IMR-90 (cell line): ENCODE measurements around the gene PPP1R3F. TPM values are rescaled to one million over a fixed set of nuclear protein-coding genes. Genes with fewer than 3 reads are reported as not detected.

Source experiments
- ATAC-seq: fragments of 200-7000 bp; cut with Tn5 transposase; 2 replicates; pipeline ENCODE4 v1.9.1; 2020; ENCODE audit warnings: low read depth, mild to moderate bottlenecking, moderate library complexity
- BruUV-seq: library from RNA; stranded (reverse); fragments of 400-500 nt; replicated peaks from 2 replicates; lab custom pipeline; 2021; lab: Mats Ljungman, UMichigan
- CTCF ChIA-PET: fragments of 300-600 bp; formaldehyde crosslinking; extraction: SDS; loops from one replicate; lab custom pipeline; 2021; ENCODE audit warnings: antibody characterized with exemption; lab: Yijun Ruan, JAX
- POLR2A ChIA-PET: fragments of 300-600 bp; sonication (Branson Sonifier 250); formaldehyde crosslinking; loops from one replicate; lab custom pipeline; 2022; ENCODE audit warnings: antibody characterized with exemption; ENCODE audit not compliant: unreplicated experiment; lab: Charles Lee
- DNase-seq: peaks from one replicate; pipeline ENCODE4 v3.0.0; 2013
- H2AFZ ChIP-seq: replicated peaks from 2 replicates; pipeline ENCODE3; 2013; ENCODE audit warnings: low read length, mild to moderate bottlenecking; ENCODE audit not compliant: poor library complexity
- H2AK5ac ChIP-seq: 2 replicates; pipeline ENCODE4 v1.6.1; 2013; ENCODE audit warnings: low read depth, low read length, inconsistent platforms
- H2AK9ac ChIP-seq: replicated peaks from 2 replicates; pipeline ENCODE3; 2013; ENCODE audit warnings: mild to moderate bottlenecking, low read depth, low read length, moderate library complexity; ENCODE audit not compliant: poor library complexity
- H2BK120ac ChIP-seq: 2 replicates; pipeline ENCODE4 v1.6.1; 2013; ENCODE audit warnings: low read depth, low read length, inconsistent platforms
- H2BK15ac ChIP-seq: 3 replicates; pipeline ENCODE4 v1.6.1; 2013; ENCODE audit warnings: low read depth, low read length, inconsistent platforms
- H2BK20ac ChIP-seq: 2 replicates; pipeline ENCODE4 v1.6.1; 2013; ENCODE audit warnings: low read depth, mild to moderate bottlenecking, inconsistent platforms, low read length, moderate library complexity
- H2BK5ac ChIP-seq: 2 replicates; pipeline ENCODE4 v1.6.1; 2013; ENCODE audit warnings: mild to moderate bottlenecking, low read depth, low read length, inconsistent platforms; ENCODE audit not compliant: poor library complexity, severe bottlenecking
- H3K14ac ChIP-seq: replicated peaks from 2 replicates; pipeline ENCODE4 v1.6.1; 2013; ENCODE audit warnings: low read depth, low read length, inconsistent platforms
- H3K18ac ChIP-seq: 2 replicates; pipeline ENCODE4 v1.6.1; 2013; ENCODE audit warnings: low read depth, low read length, control low read depth
- H3K23ac ChIP-seq: 2 replicates; pipeline ENCODE4 v1.6.1; 2013; ENCODE audit warnings: low read depth, low read length, inconsistent platforms
- H3K27ac ChIP-seq: 2 replicates; pipeline ENCODE4 v1.5.1; 2013; ENCODE audit warnings: mild to moderate bottlenecking, control low read depth, low read length; ENCODE audit not compliant: insufficient read depth
- H3K27me3 ChIP-seq: 2 replicates; pipeline ENCODE4 v1.6.1; 2013; ENCODE audit warnings: low read length; ENCODE audit not compliant: control insufficient read depth, insufficient read depth
- H3K36me3 ChIP-seq: 2 replicates; pipeline ENCODE4 v1.6.1; 2013; ENCODE audit warnings: low read length, mixed read lengths; ENCODE audit not compliant: control insufficient read depth, insufficient read depth
- H3K4ac ChIP-seq: 2 replicates; pipeline ENCODE4 v1.6.1; 2013; ENCODE audit warnings: low read depth, low read length, inconsistent platforms
- H3K4me1 ChIP-seq: 2 replicates; pipeline ENCODE4 v1.6.1; 2013; ENCODE audit warnings: low read length, mixed read lengths; ENCODE audit not compliant: control insufficient read depth, insufficient read depth
- H3K4me2 ChIP-seq: 2 replicates; pipeline ENCODE4 v1.6.1; 2013; ENCODE audit warnings: low read depth, mild to moderate bottlenecking, control low read depth, low read length, moderate library complexity
- H3K4me3 ChIP-seq: 2 replicates; pipeline ENCODE4 v1.5.1; 2013; ENCODE audit warnings: low read depth, mild to moderate bottlenecking, control low read depth, low read length, moderate library complexity; ENCODE audit not compliant: insufficient read depth
- H3K56ac ChIP-seq: 2 replicates; pipeline ENCODE4 v1.6.1; 2013; ENCODE audit warnings: low read length, inconsistent platforms; ENCODE audit not compliant: insufficient read depth; ENCODE audit errors: extremely low read depth
- H3K79me1 ChIP-seq, 2 experiments: 2 replicates each; pipeline ENCODE4 v1.6.1; 2013; ENCODE audit warnings: low read length in 2 of 2, inconsistent platforms in 1 of 2, low read depth in 1 of 2
- H3K9ac ChIP-seq: 2 replicates; pipeline ENCODE4 v1.6.1; 2013; ENCODE audit warnings: low read depth, low read length, control low read depth
- H3K9me1 ChIP-seq: 2 replicates; pipeline ENCODE4 v1.6.1; 2013; ENCODE audit warnings: low read length, inconsistent platforms; ENCODE audit not compliant: insufficient read depth
- H3K9me3 ChIP-seq: 2 replicates; pipeline ENCODE4 v1.6.1; 2013; ENCODE audit warnings: low read length; ENCODE audit not compliant: control insufficient read depth, insufficient read depth
- H4K20me1 ChIP-seq: 2 replicates; pipeline ENCODE4 v1.6.1; 2013; ENCODE audit warnings: low read length, inconsistent platforms; ENCODE audit not compliant: insufficient read depth
- H4K5ac ChIP-seq: 2 replicates; pipeline ENCODE4 v1.6.1; 2013; ENCODE audit warnings: mild to moderate bottlenecking, low read depth, low read length, control low read depth
- H4K8ac ChIP-seq, 2 experiments: 2 replicates each; pipeline ENCODE4 v1.6.1; 2013; ENCODE audit warnings: low read depth in 2 of 2, low read length in 2 of 2, control low read depth in 1 of 2, inconsistent platforms in 1 of 2
- H4K91ac ChIP-seq: 2 replicates; pipeline ENCODE4 v1.6.1; 2013; ENCODE audit warnings: low read depth, low read length, inconsistent platforms; ENCODE audit not compliant: insufficient read depth
- BHLHE40 ChIP-seq: fragments of 150-350 bp; IDR thresholded peaks from 2 replicates; pipeline ENCODE4 v1.6.1; 2016; ENCODE audit warnings: mild to moderate bottlenecking, low read depth, low read length
- CEBPB ChIP-seq: IDR thresholded peaks from 2 replicates; pipeline ENCODE4 v1.6.1; 2012; ENCODE audit warnings: low read depth, low read length, improper control_type of control experiment
- CHD1 ChIP-seq: IDR thresholded peaks from 2 replicates; pipeline ENCODE4 v1.6.1; 2012; ENCODE audit warnings: low read depth, low read length, improper control_type of control experiment
- CTCF ChIP-seq: conservative IDR thresholded peaks from 2 replicates; pipeline ENCODE4 v1.5.1; 2012; ENCODE audit warnings: mild to moderate bottlenecking, low read depth, low read length, improper control_type of control experiment
- ELK1 ChIP-seq: fragments of 150-350 bp; IDR thresholded peaks from 2 replicates; pipeline ENCODE4 v1.6.1; 2016; ENCODE audit warnings: low read depth, mild to moderate bottlenecking, low read length, moderate library complexity, borderline replicate concordance
- FOS ChIP-seq: fragments of 150-350 bp; IDR thresholded peaks from 2 replicates; pipeline ENCODE4 v1.6.1; 2016; ENCODE audit warnings: low read depth, low read length
- MAFK ChIP-seq: IDR thresholded peaks from 2 replicates; pipeline ENCODE4 v1.6.1; 2012; ENCODE audit warnings: low read depth, low read length, improper control_type of control experiment
- MAZ ChIP-seq: IDR thresholded peaks from 2 replicates; pipeline ENCODE4 v1.6.1; 2012; ENCODE audit warnings: low read depth, mild to moderate bottlenecking, low read length, improper control_type of control experiment, moderate library complexity, borderline replicate concordance
- MXI1 ChIP-seq: IDR thresholded peaks from 2 replicates; pipeline ENCODE4 v1.6.1; 2012; ENCODE audit warnings: low read depth, mild to moderate bottlenecking, low read length, moderate library complexity, borderline replicate concordance
- NFE2L2 ChIP-seq: fragments of 150-350 bp; IDR thresholded peaks from 2 replicates; pipeline ENCODE4 v1.6.1; 2016; ENCODE audit warnings: low read depth, mild to moderate bottlenecking, low read length
- POLR2A ChIP-seq: IDR thresholded peaks from 2 replicates; pipeline ENCODE4 v1.6.1; 2012; ENCODE audit warnings: mild to moderate bottlenecking, low read depth, low read length
- RAD21 ChIP-seq: IDR thresholded peaks from 2 replicates; pipeline ENCODE4 v1.6.1; 2012; ENCODE audit warnings: low read length, improper control_type of control experiment
- RCOR1 ChIP-seq: IDR thresholded peaks from 2 replicates; pipeline ENCODE4 v1.6.1; 2012; ENCODE audit warnings: mild to moderate bottlenecking, low read length, improper control_type of control experiment; ENCODE audit not compliant: insufficient replicate concordance
- RFX5 ChIP-seq: IDR thresholded peaks from 2 replicates; pipeline ENCODE4 v1.8.0; 2012; ENCODE audit warnings: low read depth, mild to moderate bottlenecking, low read length, moderate library complexity
- dilution Hi-C: fragments of 300-500 bp; cut with HindIII; formaldehyde crosslinking; loops from one replicate; pipeline ENCODE4 v1.14.3; 2018; ENCODE audit warnings: low sequenced_read_pairs; ENCODE audit not compliant: unreplicated experiment
- in situ Hi-C: fragments of 300-500 bp; cut with MboI; formaldehyde crosslinking; loops from 3 replicates; pipeline ENCODE4 v1.14.3; 2019; ENCODE audit warnings: low sequenced_read_pairs, inconsistent platforms, mixed read lengths
- intact Hi-C: fragments of 100-400 bp; cut with micrococcal nuclease; formaldehyde crosslinking; loops from 2 replicates; pipeline ENCODE4 v1.10.0; 2022
- polyA plus RNA-seq, 3 experiments: library from polyadenylated mRNA; depleted of rRNA; stranded (reverse); fragments of >200 nt; gene quantifications; 2 replicates each; pipeline ENCODE4 v1.2.3, GENCODE V29; 2012; ENCODE audit warnings: low replicate concordance in 1 of 3
- total RNA-seq: library from RNA; depleted of rRNA; stranded (reverse); fragments of >200 nt; gene quantifications from 2 replicates; pipeline ENCODE4 v1.2.3, GENCODE V29; 2012

PPP1R3F gene
- total and polyA plus RNA-seq, 2 of the 4 experiments (the other 2 are of a cell fraction), result 0.72 to 1.7 TPM

GRCh38 chrX:49220100-49220499 is 49.5 kb upstream of the PPP1R3F start:
- Histone ChIP-seq H3K4me1 (no peaks in the 10 kb centered on the region), H2AK9ac (no peak overlapping the region), H3K4me3 (no peak overlapping the region), H2AFZ (no peak overlapping the region), H2BK120ac (no peak overlapping the region), H3K36me3 (no peaks in the 10 kb centered on the region), H2BK15ac (no peak overlapping the region), H3K79me1 (no peaks in the 10 kb centered on the region), H4K20me1 (no peaks in the 10 kb centered on the region), H4K8ac (no peak overlapping the region), H3K9me3 (peaks cover 2% of the 10 kb centered on the region), H2BK20ac (no peak overlapping the region), H2AK5ac (no peak overlapping the region), H3K9me1 (no peaks in the 10 kb centered on the region), H3K27me3 (peaks cover 2% of the 10 kb centered on the region), H4K5ac (no peak overlapping the region), H3K9ac (no peak overlapping the region), H3K18ac (no peak overlapping the region), H3K56ac (no peak overlapping the region), H3K27ac (no peak overlapping the region), H4K91ac (no peak overlapping the region), H3K14ac (no peak overlapping the region), H3K4ac (no peak overlapping the region), H3K4me2 (no peak overlapping the region), H3K23ac (no peak overlapping the region), H2BK5ac (no peak overlapping the region)
- BruUV-seq, result no TSS peak
- in situ Hi-C loops, result no loop called here
- POLR2A ChIA-PET, result no interaction called here
- CTCF ChIA-PET, result no interaction called here
- intact Hi-C loops, result no loop called here
- TF ChIP-seq NFE2L2, result no peak
- TF ChIP-seq FOS, result no peak
- TF ChIP-seq CHD1, result no peak
- no peak for TF ChIP-seq BHLHE40
- no peak for TF ChIP-seq RAD21
- no peak for TF ChIP-seq RFX5
- TF ChIP-seq CTCF, result no peak
- TF ChIP-seq CEBPB, result no peak
- TF ChIP-seq MXI1, result no peak
- no peak for TF ChIP-seq MAFK
- TF ChIP-seq RCOR1, result no peak
- TF ChIP-seq ELK1, result no peak
- no peak for TF ChIP-seq MAZ
- TF ChIP-seq POLR2A, result no peak
- ATAC-seq (no peak), DNase-seq (no peak)
- dilution Hi-C loops, result no loop called here
